ENCODE data around the gene SEMA4D.

Gene SEMA4D

GRCh38 chr9:89386206-89386605, 111.7 kb downstream of the SEMA4D start:
- no peak overlapping the region for H3K4me3 ChIP-seq (ENCODE audit: low read depth, low read length)

GRCh38 chr9:89384783-89385182, 113.1 kb downstream of the SEMA4D start:
- TF ChIP-seq CTCF (IDR thresholded peaks at IDR 0.05; ENCODE audit: low read depth, low read length) = no peak

More at GRCh38 chr9:89386206-89386605, 111.7 kb downstream of the SEMA4D start:
- TF ChIP-seq CTCF (IDR thresholded peaks at IDR 0.05; ENCODE audit: low read depth, low read length) = no peak

GRCh38 chr9:89383721-89384300, 114.1 kb downstream of the SEMA4D start:
- no peak for TF ChIP-seq CTCF (IDR thresholded peaks at IDR 0.05; ENCODE audit: low read depth, low read length)
- no peak overlapping the region for H3K4me3 ChIP-seq (ENCODE audit: low read depth, low read length)

More at GRCh38 chr9:89384783-89385182, 113.1 kb downstream of the SEMA4D start:
- H3K4me3 ChIP-seq (ENCODE audit: low read depth, low read length) = no peak overlapping the region

GRCh38 chr9:89383030-89383720, 114.7 kb downstream of the SEMA4D start:
- TF ChIP-seq CTCF (IDR thresholded peaks at IDR 0.05; ENCODE audit: low read depth, low read length) = no peak
- no peak overlapping the region for H3K4me3 ChIP-seq (ENCODE audit: low read depth, low read length)

GRCh38 chr9:89382026-89382986, 115.6 kb downstream of the SEMA4D start:
- no peak overlapping the region for H3K4me3 ChIP-seq (ENCODE audit: low read depth, low read length)
- no peak for TF ChIP-seq CTCF (IDR thresholded peaks at IDR 0.05; ENCODE audit: low read depth, low read length)

- H3K4me3 ChIP-seq (ENCODE audit: low read depth, low read length) = no peak overlapping the region
- no peak for TF ChIP-seq CTCF (IDR thresholded peaks at IDR 0.05; ENCODE audit: low read depth, low read length)
These were observed 116.7 kb downstream of the SEMA4D start for GRCh38 chr9:89381308-89381609.

Measured in WI38 (cell line).